Body of pancreas (tissue), 4 donors: Measurements from ENCODE around the gene WDR5. TPM values are rescaled to one million over a fixed set of nuclear protein-coding genes. Genes with fewer than 3 reads are reported as not detected.
"Not testable (repeated sequence)": the region's sequence is repeated elsewhere in the genome, so short reads cannot be mapped to it uniquely, and the experiment has no call there.

Experiments used
- ATAC-seq: fragments of 150-250 bp; one replicate; pipeline ENCODE4 v1.9.1; 2016
- DNase-seq, 4 donors: peaks; one replicate each; pipeline ENCODE4 v3.0.0-alpha.2; 2019
- H3K27ac ChIP-seq, 4 donors: fragments of 200-600 bp; sonication (generic); 1 replicate in 3 of 4; 2 replicates in 1 of 4; pipeline versions ENCODE4 v1.5.1 to v1.6.1; 2016 to 2019; ENCODE audit warnings: mild to moderate bottlenecking in 1 of 4, mixed read lengths in 1 of 4, moderate library complexity in 1 of 4
- H3K27me3 ChIP-seq, 2 donors: fragments of 200-600 bp; sonication (generic); one replicate each; pipeline ENCODE4 v1.6.0; 2016; ENCODE audit warnings: mild to moderate bottlenecking in 1 of 2
- H3K36me3 ChIP-seq, 2 donors: fragments of 200-600 bp; sonication (generic); replicated peaks in 1 of 2; 2 replicates each; pipeline ENCODE4 v1.5.1; 2016; ENCODE audit warnings: low read depth in 2 of 2; ENCODE audit not compliant: insufficient read depth in 1 of 2
- H3K4me1 ChIP-seq: fragments of 200-600 bp; sonication (generic); one replicate; pipeline ENCODE4 v1.6.0; 2016
- H3K4me3 ChIP-seq, 2 donors: fragments of 200-600 bp; sonication (generic); 1 replicate in 1 of 2; 2 replicates in 1 of 2; pipeline ENCODE4 v1.5.1; 2016 to 2019
- H3K9me3 ChIP-seq, 3 donors: fragments of 200-600 bp; sonication (generic); 1 replicate in 2 of 3; 2 replicates in 1 of 3; pipeline ENCODE4 v1.5.1; 2016
- POLR2A ChIP-seq, 3 donors: fragments of 450-650 bp; IDR thresholded peaks; one replicate each; pipeline ENCODE4 v1.6.1; 2016; ENCODE audit warnings: antibody characterized with exemption in 3 of 3, mild to moderate bottlenecking in 2 of 3
- WGBS, 2 donors: methylation state at CpG; one replicate each; pipeline ENCODE4 v1.1.5; 2017; 5-methylcytosine and 5-hydroxymethylcytosine counted together
- intact Hi-C: fragments of 100-400 bp; cut with DNase I; formaldehyde crosslinking; loops from one replicate; pipeline ENCODE4 v1.15.1; 2023
- total RNA-seq, 2 donors: library from RNA; depleted of rRNA; stranded (reverse); fragments of >200 nt; gene quantifications; one replicate each; pipeline ENCODE4 v1.1.0, GENCODE V29; 2016
- TF ChIP-seq, protein P1 (sequence below), 7 experiments: fragments of 450-650 bp in 4 of 7; fragments of 200-600 bp in 3 of 7; sonication (generic) in 3 of 7; IDR thresholded peaks; one replicate each; pipeline ENCODE4 v1.5.1; 2016 to 2019; ENCODE audit warnings: antibody characterized with exemption in 7 of 7

Gene WDR5
- total RNA-seq, 2 donors from 2014 or later: 12.5 to 19.1 TPM

DNA sequence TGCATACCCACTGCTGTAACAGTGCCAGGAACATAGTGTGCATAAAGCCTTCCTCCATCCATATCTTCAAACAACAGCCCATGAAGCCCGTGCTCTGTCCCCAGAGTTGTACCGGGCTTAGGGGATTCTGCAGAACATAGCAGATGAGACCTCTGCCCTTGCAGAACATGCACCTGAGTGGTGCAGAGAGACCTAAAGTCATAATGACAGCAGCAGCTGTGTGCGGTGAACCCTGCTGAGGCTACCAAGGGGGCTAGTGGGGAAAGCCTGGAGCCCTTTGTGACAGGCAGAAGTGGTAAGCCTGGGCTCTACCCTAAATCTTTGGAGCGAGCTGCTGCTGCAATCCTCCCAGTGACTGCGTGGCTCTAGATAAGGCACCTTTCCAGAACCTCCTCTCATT lies 35.8 kb upstream of the WDR5 start:
- H3K27me3 ChIP-seq: no peaks in the 10 kb centered on the region
- ATAC-seq (no peak), DNase-seq (no peak)
- intact Hi-C loops: no loop called here
- no peak overlapping the region for H3K27ac ChIP-seq
- H3K4me1 ChIP-seq: no peaks in the 10 kb centered on the region
- H3K9me3 ChIP-seq: no peaks in the 10 kb centered on the region
- WGBS, 2 donors: 84 to 87% methylated on average over 3 to 5 of the region's 5 CpGs
- H3K4me3 ChIP-seq: no peak overlapping the region
- no peaks in the 10 kb centered on the region for H3K36me3 ChIP-seq
- TF ChIP-seq POLR2A (IDR thresholded peaks at IDR 0.05): no peak
- TF ChIP-seq, protein P1, sequence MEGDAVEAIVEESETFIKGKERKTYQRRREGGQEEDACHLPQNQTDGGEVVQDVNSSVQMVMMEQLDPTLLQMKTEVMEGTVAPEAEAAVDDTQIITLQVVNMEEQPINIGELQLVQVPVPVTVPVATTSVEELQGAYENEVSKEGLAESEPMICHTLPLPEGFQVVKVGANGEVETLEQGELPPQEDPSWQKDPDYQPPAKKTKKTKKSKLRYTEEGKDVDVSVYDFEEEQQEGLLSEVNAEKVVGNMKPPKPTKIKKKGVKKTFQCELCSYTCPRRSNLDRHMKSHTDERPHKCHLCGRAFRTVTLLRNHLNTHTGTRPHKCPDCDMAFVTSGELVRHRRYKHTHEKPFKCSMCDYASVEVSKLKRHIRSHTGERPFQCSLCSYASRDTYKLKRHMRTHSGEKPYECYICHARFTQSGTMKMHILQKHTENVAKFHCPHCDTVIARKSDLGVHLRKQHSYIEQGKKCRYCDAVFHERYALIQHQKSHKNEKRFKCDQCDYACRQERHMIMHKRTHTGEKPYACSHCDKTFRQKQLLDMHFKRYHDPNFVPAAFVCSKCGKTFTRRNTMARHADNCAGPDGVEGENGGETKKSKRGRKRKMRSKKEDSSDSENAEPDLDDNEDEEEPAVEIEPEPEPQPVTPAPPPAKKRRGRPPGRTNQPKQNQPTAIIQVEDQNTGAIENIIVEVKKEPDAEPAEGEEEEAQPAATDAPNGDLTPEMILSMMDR (IDR thresholded peaks at IDR 0.05): no peak

DNA sequence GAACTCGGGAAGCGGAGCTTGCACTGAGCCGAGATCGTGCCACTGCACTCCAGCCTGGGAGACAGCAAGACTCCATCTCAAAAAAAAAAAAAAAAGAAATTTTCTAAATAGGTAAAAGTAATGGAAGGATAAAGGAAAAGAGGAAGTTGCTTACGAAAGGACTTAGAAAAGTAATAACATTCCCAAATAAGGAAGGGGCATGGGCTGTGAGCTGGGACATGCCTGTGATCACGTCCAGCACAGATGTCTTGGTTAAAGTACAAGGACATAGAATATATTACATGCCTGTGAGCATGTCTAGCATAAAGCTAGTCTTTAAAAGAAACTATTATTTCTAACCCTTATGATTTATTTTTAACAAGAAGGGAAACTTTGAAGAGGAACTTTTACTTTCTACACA lies 34.7 kb upstream of the WDR5 start:
- intact Hi-C loops, H3K4me1 ChIP-seq, DNase-seq, H3K27me3 ChIP-seq, H3K9me3 ChIP-seq, H3K27ac ChIP-seq, ATAC-seq, H3K36me3 ChIP-seq, H3K4me3 ChIP-seq: not testable (repeated sequence)
- 61% methylated on average over 6 of the region's 6 CpGs for WGBS, 2 donors

DNA sequence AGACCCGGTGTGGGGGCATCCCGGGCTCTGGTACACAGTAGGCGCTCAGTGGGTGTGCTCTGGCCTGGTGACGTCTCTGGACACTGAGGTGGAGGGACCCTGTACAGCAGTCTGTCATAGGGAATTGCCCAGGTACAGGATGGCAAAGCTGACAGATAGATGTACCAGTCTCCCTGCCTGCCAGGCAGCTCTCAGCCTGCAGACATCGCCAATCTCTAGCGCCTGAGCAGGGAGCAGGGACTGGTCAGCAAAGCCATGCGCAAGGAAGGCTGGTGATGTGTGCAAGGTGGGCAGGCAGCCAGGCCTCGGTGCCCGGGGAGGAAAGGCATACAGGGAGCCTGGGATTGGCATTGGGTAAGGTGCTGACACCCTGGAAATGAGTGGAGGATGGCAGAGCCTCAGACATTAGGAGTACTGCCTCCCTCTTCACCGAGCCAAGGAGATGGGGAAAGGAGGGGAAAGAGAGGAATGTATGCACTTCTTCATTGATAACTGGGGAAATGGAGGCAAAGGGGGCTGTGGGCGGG lies 34.2 kb upstream of the WDR5 start:
- intact Hi-C loops: no loop called here
- ATAC-seq (no peak), DNase-seq (no peak)
- no peaks in the 10 kb centered on the region for H3K4me1 ChIP-seq
- H3K9me3 ChIP-seq: no peaks in the 10 kb centered on the region
- TF ChIP-seq, protein P1 (IDR thresholded peaks at IDR 0.05): no peak
- TF ChIP-seq POLR2A (IDR thresholded peaks at IDR 0.05): no peak
- no peaks in the 10 kb centered on the region for H3K27me3 ChIP-seq
- 46 to 68% methylated on average over 10 to 11 of the region's 11 CpGs for WGBS, 2 donors
- H3K4me3 ChIP-seq: no peak overlapping the region
- no peak overlapping the region for H3K27ac ChIP-seq
- H3K36me3 ChIP-seq: no peaks in the 10 kb centered on the region

DNA sequence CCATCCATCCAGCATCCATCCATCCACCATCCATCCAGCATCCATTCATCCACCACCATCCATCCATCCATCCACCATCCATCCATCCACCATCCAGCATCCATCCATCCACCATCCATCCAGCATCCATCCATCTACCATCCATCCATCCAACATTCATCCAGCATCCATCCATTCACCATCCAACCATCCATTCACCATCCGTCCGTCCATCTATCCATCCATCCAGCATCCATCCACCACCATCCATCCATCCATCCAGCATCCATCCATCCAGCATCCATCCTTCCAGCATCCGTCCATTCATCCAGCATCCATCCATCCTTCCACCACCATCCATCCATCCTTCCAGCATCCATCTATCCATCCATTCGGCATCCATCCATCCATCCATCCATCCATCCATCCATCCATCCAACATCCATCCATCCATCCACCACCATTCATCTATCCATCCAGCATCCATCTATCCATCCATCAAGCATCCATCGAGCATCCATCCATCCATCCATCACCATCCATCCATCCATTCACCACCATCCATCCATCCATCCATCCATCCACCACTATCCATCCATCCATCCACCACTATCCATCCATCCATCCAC lies 32.4 kb upstream of the WDR5 start:
- Histone ChIP-seq H3K4me1 (no peaks in the 10 kb centered on the region), H3K9me3 (no peaks in the 10 kb centered on the region), H3K27ac (no peak overlapping the region), H3K27me3 (no peaks in the 10 kb centered on the region), H3K36me3 (no peaks in the 10 kb centered on the region), H3K4me3 (no peak overlapping the region)
- intact Hi-C loops: no loop called here
- DNase-seq: no peak
- WGBS, 2 donors: 56 to 59% methylated on average over 5 of the region's 5 CpGs
- TF ChIP-seq POLR2A (IDR thresholded peaks at IDR 0.05): no peak
- TF ChIP-seq, protein P1 (IDR thresholded peaks at IDR 0.05): no peak
- no peak for ATAC-seq

DNA sequence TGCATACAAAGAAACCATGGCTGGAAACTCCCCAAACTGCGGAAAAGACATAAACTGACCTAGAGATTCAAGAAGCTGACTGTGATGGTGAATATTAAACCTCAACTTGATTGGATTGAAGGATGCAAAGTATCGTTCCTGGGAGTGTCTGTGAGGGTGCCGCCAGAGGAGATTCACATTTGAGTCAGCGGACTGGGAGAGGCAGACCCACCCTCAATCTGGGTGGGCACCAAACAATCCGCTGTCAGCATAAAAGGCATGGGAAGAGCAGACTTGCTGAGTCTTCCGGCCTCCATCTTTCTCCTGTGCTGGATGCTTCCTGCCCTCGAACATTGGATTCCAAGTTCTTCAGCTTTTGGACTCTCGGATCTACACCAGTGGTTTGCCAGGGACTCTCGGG lies 24.8 kb upstream of the WDR5 start:
- no peaks in the 10 kb centered on the region for H3K9me3 ChIP-seq

More for the DNA sequence above, 24.8 kb upstream of the WDR5 start:
- Histone ChIP-seq H3K4me3 (no peak overlapping the region), H3K27ac (no peak overlapping the region), H3K36me3 (no peaks in the 10 kb centered on the region), H3K27me3 (no peaks in the 10 kb centered on the region), H3K4me1 (no peaks in the 10 kb centered on the region)
- ATAC-seq (no peak), DNase-seq (no peak)
- 76 to 83% methylated on average over 9 of the region's 9 CpGs for WGBS, 2 donors
- TF ChIP-seq, protein P1 (IDR thresholded peaks at IDR 0.05): no peak
- no peak for TF ChIP-seq POLR2A (IDR thresholded peaks at IDR 0.05)
- intact Hi-C loops: no loop called here
